Keratinocyte (primary cell): Measurements from ENCODE around the gene OR5A2. TPM values are rescaled to one million over a fixed set of nuclear protein-coding genes. Genes with fewer than 3 reads are reported as not detected.

Source experiments
- DNase-seq: peaks from one replicate; pipeline ENCODE4 v3.0.0-alpha.2; 2011; ENCODE audit warnings: low read depth, missing footprints, low spot score
- FAIRE-seq: peaks from 2 replicates; lab custom pipeline; 2011; peaks lifted over from hg19 to GRCh38; lab: Jason Lieb, UNC
- H2AFZ ChIP-seq: 2 replicates; pipeline ENCODE4 v1.6.0; 2012; ENCODE audit warnings: low read length, control low read depth, inconsistent platforms; ENCODE audit not compliant: control insufficient read depth
- H3K27ac ChIP-seq: 2 replicates; pipeline ENCODE4 v1.5.1; 2011; ENCODE audit warnings: low read length; ENCODE audit not compliant: control insufficient read depth, insufficient read depth
- H3K27me3 ChIP-seq: 3 replicates; pipeline ENCODE4 v1.6.0; 2011; ENCODE audit warnings: low read length; ENCODE audit not compliant: control insufficient read depth, insufficient read depth; ENCODE audit errors: extremely low read depth
- H3K36me3 ChIP-seq, 2 experiments: 2 replicates in 1 of 2; 3 replicates in 1 of 2; pipeline ENCODE4 v1.5.1; 2011; ENCODE audit warnings: low read length in 2 of 2, mild to moderate bottlenecking in 1 of 2; ENCODE audit not compliant: control insufficient read depth in 2 of 2, insufficient read depth in 2 of 2; ENCODE audit errors: extremely low read depth in 1 of 2
- H3K4me1 ChIP-seq: 3 replicates; pipeline ENCODE4 v1.5.1; 2011; ENCODE audit warnings: low read length; ENCODE audit not compliant: control insufficient read depth, insufficient read depth; ENCODE audit errors: extremely low read depth
- H3K4me2 ChIP-seq: 3 replicates; pipeline ENCODE4 v1.6.0; 2011; ENCODE audit warnings: low read depth, low read length; ENCODE audit not compliant: control insufficient read depth, insufficient read depth; ENCODE audit errors: extremely low read depth
- H3K4me3 ChIP-seq, 3 experiments: fragments of 200-600 bp in 1 of 3; sonication (generic) in 1 of 3; 2 replicates in 2 of 3; 3 replicates in 1 of 3; pipeline ENCODE4 v1.5.1; 2011 to 2016; ENCODE audit warnings: low read length in 3 of 3, mild to moderate bottlenecking in 3 of 3, control low read depth in 2 of 3, inconsistent platforms in 1 of 3, low read depth in 1 of 3, mixed read lengths in 1 of 3, mixed run types in 1 of 3, moderate library complexity in 1 of 3; ENCODE audit not compliant: control insufficient read depth in 2 of 3, insufficient read depth in 2 of 3; ENCODE audit errors: extremely low read depth in 1 of 3
- H3K79me2 ChIP-seq: 2 replicates; pipeline ENCODE4 v1.6.0; 2012; ENCODE audit warnings: low read length; ENCODE audit not compliant: control insufficient read depth, insufficient read depth
- H3K9ac ChIP-seq: 3 replicates; pipeline ENCODE4 v1.6.0; 2011; ENCODE audit warnings: low read length; ENCODE audit not compliant: control insufficient read depth, insufficient read depth; ENCODE audit errors: extremely low read depth
- H3K9me1 ChIP-seq: 3 replicates; pipeline ENCODE4 v1.6.0; 2011; ENCODE audit warnings: low read length; ENCODE audit not compliant: control insufficient read depth, insufficient read depth; ENCODE audit errors: extremely low read depth
- H3K9me3 ChIP-seq: 2 replicates; pipeline ENCODE4 v1.5.1; 2012; ENCODE audit warnings: low read depth, low read length; ENCODE audit not compliant: control insufficient read depth
- H4K20me1 ChIP-seq: 3 replicates; pipeline ENCODE4 v1.6.0; 2011; ENCODE audit warnings: low read length; ENCODE audit not compliant: control insufficient read depth, insufficient read depth; ENCODE audit errors: extremely low read depth
- EZH2 ChIP-seq: IDR thresholded peaks from one replicate; pipeline ENCODE4 v1.6.1; 2012; ENCODE audit warnings: inconsistent platforms, mild to moderate bottlenecking, low read length, moderate library complexity
- dilution Hi-C: fragments of 300-500 bp; cut with MboI; formaldehyde crosslinking; loops from one replicate; pipeline ENCODE4 v1.7.0; 2020; ENCODE audit warnings: low sequenced_read_pairs; ENCODE audit not compliant: extremely low pct_ligation_motif_present
- polyA plus RNA-seq, 5 experiments: library from polyadenylated mRNA; depleted of rRNA in 3 of 5; stranded (reverse) in 3 of 5; stranded (forward) in 1 of 5; unstranded in 1 of 5; fragments of >200 nt; gene quantifications; 1 replicate in 1 of 5; 2 replicates in 3 of 5; 3 replicates in 1 of 5; pipeline versions ENCODE4 v1.2.1 to v1.2.3, GENCODE V29; 2011 to 2012; ENCODE audit warnings: missing spikeins in 2 of 5, low read depth in 1 of 5, low replicate concordance in 1 of 5
- TF ChIP-seq, protein P1 (sequence below), 3 experiments: IDR thresholded peaks in 1 of 3; conservative IDR thresholded peaks in 1 of 3; optimal IDR thresholded peaks in 1 of 3; 2 replicates in 2 of 3; 3 replicates in 1 of 3; pipeline versions ENCODE3 to v1.5.1; 2011; ENCODE audit warnings: low read length in 3 of 3, mild to moderate bottlenecking in 3 of 3, moderate library complexity in 2 of 3, control low read depth in 1 of 3, inconsistent platforms in 1 of 3; ENCODE audit not compliant: insufficient read depth in 2 of 3; ENCODE audit errors: extremely low read depth in 1 of 3

Gene OR5A2
- polyA plus RNA-seq, 1 donor (not counting 4 experiments of a cell fraction or from before 2014, with no cell fraction given) = not detected

GRCh38 chr11:59401262-59401552 lies 25.0 kb downstream of the OR5A2 start:
- Histone ChIP-seq H3K27me3 (no peaks in the 10 kb centered on the region), H3K4me3 (no peak overlapping the region), H2AFZ (no peak overlapping the region), H3K27ac (no peak overlapping the region), H3K36me3 (no peaks in the 10 kb centered on the region), H3K4me1 (no peaks in the 10 kb centered on the region), H3K79me2 (no peaks in the 10 kb centered on the region), H3K9me1 (no peaks in the 10 kb centered on the region), H3K4me2 (no peak overlapping the region), H3K9ac (no peak overlapping the region), H3K9me3 (peaks cover 2% of the 10 kb centered on the region), H4K20me1 (no peaks in the 10 kb centered on the region)
- TF ChIP-seq, protein P1, sequence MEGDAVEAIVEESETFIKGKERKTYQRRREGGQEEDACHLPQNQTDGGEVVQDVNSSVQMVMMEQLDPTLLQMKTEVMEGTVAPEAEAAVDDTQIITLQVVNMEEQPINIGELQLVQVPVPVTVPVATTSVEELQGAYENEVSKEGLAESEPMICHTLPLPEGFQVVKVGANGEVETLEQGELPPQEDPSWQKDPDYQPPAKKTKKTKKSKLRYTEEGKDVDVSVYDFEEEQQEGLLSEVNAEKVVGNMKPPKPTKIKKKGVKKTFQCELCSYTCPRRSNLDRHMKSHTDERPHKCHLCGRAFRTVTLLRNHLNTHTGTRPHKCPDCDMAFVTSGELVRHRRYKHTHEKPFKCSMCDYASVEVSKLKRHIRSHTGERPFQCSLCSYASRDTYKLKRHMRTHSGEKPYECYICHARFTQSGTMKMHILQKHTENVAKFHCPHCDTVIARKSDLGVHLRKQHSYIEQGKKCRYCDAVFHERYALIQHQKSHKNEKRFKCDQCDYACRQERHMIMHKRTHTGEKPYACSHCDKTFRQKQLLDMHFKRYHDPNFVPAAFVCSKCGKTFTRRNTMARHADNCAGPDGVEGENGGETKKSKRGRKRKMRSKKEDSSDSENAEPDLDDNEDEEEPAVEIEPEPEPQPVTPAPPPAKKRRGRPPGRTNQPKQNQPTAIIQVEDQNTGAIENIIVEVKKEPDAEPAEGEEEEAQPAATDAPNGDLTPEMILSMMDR (optimal IDR thresholded peaks at IDR 0.05 in 1 of 3, IDR thresholded peaks at IDR 0.05 in 1 of 3, conservative IDR thresholded peaks at IDR 0.05 in 1 of 3; ENCODE audit: extremely low read depth in 1 of 3, insufficient read depth in 2 of 3, low read length in 3 of 3) = peak in 1 of 3 experiments; percentile 19
- TF ChIP-seq EZH2 = no peak
- DNase-seq (no peak), FAIRE-seq (no peak)
- dilution Hi-C loops = no loop called here

GRCh38 chr11:59400461-59401261 lies 25.6 kb downstream of the OR5A2 start:
- no peak for TF ChIP-seq EZH2
- TF ChIP-seq, protein P1 (optimal IDR thresholded peaks at IDR 0.05 in 1 of 3, IDR thresholded peaks at IDR 0.05 in 1 of 3, conservative IDR thresholded peaks at IDR 0.05 in 1 of 3; ENCODE audit: extremely low read depth in 1 of 3, insufficient read depth in 2 of 3, low read length in 3 of 3) = no peak
- DNase-seq = no peak
- H3K27ac ChIP-seq = no peak overlapping the region
- H2AFZ ChIP-seq = no peak overlapping the region
- H3K4me2 ChIP-seq = no peak overlapping the region
- peaks cover 2% of the 10 kb centered on the region for H3K9me3 ChIP-seq
- no peaks in the 10 kb centered on the region for H3K27me3 ChIP-seq
- no peaks in the 10 kb centered on the region for H3K79me2 ChIP-seq
- H3K4me3 ChIP-seq = no peak overlapping the region
- no peaks in the 10 kb centered on the region for H3K9me1 ChIP-seq
- no peaks in the 10 kb centered on the region for H4K20me1 ChIP-seq
- H3K9ac ChIP-seq = no peak overlapping the region
- H3K36me3 ChIP-seq = no peaks in the 10 kb centered on the region
- no peak for FAIRE-seq
- dilution Hi-C loops = no loop called here
- no peaks in the 10 kb centered on the region for H3K4me1 ChIP-seq
